COR-L47 (cell line): ENCODE measurements around the gene HAUS5.
"Not testable (repeated sequence)": the region's sequence is repeated elsewhere in the genome, so short reads cannot be mapped to it uniquely, and the experiment has no call there.

Experiments
- DNase-seq: peaks from one replicate; lab custom pipeline; 2025; lab: John Stamatoyannopoulos, UW

Gene HAUS5, protein sequence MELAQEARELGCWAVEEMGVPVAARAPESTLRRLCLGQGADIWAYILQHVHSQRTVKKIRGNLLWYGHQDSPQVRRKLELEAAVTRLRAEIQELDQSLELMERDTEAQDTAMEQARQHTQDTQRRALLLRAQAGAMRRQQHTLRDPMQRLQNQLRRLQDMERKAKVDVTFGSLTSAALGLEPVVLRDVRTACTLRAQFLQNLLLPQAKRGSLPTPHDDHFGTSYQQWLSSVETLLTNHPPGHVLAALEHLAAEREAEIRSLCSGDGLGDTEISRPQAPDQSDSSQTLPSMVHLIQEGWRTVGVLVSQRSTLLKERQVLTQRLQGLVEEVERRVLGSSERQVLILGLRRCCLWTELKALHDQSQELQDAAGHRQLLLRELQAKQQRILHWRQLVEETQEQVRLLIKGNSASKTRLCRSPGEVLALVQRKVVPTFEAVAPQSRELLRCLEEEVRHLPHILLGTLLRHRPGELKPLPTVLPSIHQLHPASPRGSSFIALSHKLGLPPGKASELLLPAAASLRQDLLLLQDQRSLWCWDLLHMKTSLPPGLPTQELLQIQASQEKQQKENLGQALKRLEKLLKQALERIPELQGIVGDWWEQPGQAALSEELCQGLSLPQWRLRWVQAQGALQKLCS

DNA sequence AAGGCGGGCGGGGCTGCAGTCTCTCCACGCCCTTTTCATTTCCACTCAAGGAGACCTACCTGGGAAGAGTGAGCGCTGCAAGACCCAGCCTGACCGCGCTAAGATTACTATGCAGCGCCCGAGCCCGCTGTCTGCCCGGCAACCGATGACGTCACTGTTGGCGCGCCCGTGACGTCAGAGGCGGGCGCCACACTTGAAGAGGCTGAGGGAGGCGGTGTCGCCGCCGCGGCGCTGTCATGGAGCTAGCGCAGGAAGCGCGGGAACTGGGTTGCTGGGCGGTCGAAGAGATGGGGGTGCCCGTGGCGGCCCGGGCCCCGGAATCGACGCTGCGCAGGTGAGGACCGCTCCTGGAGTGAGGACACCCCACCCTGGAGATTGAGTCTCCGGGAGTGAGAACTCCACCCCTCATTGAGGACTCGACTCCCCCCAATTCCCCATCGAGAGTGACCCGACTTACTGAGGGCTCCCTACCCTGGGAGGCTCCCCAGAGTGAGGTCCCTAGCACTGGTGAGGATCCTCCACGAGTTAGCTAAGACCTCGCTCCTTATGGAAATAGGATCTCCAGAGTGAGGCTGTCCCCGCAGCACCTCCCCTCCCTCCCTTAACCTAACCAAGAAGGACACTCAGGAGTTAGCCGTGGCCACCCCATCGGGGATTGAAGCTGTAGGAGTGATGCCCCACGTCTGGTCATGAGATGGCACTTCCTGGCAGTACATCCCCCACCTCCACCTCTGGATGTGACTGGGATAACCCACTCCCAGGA is at the start of gene HAUS5:
TSS of gene HAUS5 (plus strand) at position 177 of the 763 bp plus-strand sequence. CDS start at position 237, 60 bp downstream.
- DNase-seq, result peak; percentile 87

DNA sequence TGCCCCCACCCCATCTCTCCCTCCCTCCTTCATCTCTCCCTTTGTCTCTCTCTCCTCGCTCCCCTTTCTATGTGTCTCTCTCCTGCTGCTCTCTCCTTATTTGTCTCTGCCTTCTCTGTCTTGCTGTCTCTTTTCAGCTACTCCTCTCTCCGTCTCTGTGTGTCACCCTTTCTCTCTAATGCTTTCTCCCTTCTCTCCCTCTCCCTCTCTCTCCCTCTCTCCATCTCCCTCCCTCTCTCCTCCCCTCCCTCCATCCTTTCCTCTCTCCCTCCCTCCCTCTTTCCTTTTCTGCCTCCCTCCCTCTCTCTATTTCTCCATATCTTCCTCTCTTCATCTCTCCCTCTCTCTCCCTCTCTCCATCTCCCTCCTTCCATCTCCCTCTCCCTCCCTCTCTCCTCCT is 49.8 kb upstream of the HAUS5 start:
- no peak for DNase-seq

- DNase-seq, result no peak
Measured at GRCh38 chr19:35563207-35563829, 49.2 kb upstream of the HAUS5 start, which contains the start of gene ATP4A. ATP4A (minus strand) TSS chr19:35563658; CDS start chr19:35563629, 29 bp downstream.

GRCh38 chr19:35565016-35565856 is 47.3 kb upstream of the HAUS5 start:
- DNase-seq, result no peak

GRCh38 chr19:35566738-35567137 is 45.8 kb upstream of the HAUS5 start:
- no peak for DNase-seq

DNA sequence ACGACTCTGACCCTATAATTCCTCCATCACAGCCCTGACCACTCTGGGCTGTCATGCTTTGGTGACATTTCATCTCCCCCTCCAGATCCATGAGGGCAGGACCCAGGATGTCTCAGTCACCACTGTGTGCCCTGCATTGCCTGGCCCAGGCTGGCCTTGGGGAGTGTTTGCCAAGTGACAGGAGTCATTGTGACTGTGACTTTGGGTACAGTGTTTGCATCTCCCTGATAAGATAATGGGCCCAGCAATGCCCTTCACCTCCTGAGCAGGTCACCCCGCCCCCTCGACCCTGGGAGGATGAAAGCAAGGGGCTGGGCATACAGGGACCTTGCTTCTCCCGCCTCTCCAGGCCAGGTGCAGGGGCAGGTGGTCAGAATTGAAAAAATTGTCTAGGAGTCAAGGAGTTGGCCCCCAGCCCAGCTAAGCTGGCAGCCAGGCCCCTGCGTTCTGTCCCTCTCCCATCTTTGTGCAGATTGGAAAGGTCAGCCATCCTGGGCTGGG is 43.2 kb upstream of the HAUS5 start:
- DNase-seq, result no peak

DNA sequence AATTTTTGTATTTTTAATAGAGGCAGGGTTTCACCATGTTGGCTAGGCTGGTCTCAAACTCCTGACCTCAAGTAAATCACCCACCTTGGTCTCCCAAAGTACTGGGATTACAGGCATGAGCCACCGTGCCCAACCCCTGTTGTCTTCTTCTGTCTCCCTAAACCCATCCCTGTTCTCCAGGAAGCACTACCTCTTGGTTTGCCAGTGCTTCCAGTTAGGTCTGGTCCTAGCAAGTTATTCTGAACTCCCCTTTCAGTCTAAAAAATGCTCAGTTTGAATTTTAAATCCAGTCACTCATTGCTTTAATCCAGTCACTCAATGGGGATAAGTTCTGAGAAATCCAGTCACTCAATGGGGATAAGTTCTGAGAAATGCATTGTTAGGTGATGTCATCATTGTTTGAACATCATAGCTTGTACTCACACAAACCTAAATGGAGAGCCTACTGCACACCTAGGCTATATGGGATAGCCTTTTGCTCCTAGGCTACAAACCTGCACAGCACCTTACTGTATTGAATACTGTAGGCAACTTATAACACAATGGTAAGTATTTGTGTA is 41.0 kb upstream of the HAUS5 start:
- DNase-seq, result no peak

DNA sequence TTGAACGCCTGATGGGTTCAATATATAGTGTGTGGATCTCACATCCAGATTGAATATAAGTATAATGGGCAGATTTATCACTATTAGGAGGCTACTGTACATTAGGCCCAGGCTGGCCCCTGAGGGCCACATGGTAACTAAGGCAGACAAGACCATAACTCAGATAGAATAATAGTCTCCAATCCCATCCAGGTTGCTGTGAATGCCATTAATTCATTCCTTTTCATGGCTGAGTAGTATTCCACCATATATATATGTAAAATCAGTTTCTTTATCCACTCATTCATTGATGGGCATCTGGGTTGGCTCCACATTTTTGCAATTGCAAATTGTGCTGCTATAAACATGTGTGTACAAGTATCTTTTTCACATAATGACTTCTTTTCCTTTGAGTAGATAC is 34.6 kb upstream of the HAUS5 start:
- no peak for DNase-seq

DNA sequence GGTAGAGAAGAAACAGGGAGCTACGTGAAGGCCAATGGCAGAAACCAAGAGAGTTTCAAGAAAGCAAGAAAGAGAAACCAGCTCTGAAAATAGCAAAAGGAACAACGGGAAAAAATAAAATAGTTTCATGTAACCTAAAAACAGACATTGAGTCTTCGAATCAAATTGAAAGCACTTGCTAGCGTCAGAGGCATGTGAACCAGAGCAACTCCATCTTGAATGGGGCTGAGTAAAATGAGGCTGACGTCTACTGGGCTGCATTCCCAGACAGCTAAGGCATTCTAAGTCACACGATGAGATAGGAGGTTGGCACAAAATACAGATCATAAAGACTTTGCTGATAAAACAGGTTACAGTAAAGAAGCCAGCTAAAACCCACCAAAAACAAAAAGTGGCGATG is 33.8 kb upstream of the HAUS5 start:
- DNase-seq, result no peak

GRCh38 chr19:35582760-35583159 is 29.8 kb upstream of the HAUS5 start:
- DNase-seq, result no peak

- no peak for DNase-seq
Measured at GRCh38 chr19:35585848-35586247, 26.7 kb upstream of the HAUS5 start, which contains the start of gene PMIS2. PMIS2 (plus strand) TSS chr19:35586173; CDS start chr19:35586260, 87 bp downstream.

GRCh38 chr19:35587321-35587720 is 25.2 kb upstream of the HAUS5 start:
- DNase-seq, result no peak

DNA sequence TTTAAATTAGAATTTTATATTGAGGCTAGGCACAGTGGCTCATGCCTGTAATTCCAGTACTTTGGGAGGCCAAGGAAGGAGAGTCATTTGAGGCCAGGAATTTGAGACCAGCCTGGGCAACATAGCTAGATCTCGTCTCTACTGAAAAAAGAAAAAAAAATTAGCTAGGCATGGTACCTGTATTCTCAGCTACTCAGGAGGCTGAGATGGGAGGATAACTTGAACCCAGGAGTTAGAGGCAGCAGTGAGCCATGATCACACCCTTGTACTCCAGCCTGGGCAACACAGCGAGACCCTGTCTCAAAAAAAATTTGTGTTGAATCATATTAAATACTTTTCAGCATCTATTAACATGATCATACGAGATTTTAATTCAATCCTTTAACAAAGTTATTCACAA is 21.7 kb upstream of the HAUS5 start:
- DNase-seq, result no peak

- peak; percentile 13 for DNase-seq
Measured at GRCh38 chr19:35592226-35592625, 20.3 kb upstream of the HAUS5 start.

GRCh38 chr19:35595026-35595425 is 17.5 kb upstream of the HAUS5 start:
- DNase-seq, result not testable (repeated sequence)

DNA sequence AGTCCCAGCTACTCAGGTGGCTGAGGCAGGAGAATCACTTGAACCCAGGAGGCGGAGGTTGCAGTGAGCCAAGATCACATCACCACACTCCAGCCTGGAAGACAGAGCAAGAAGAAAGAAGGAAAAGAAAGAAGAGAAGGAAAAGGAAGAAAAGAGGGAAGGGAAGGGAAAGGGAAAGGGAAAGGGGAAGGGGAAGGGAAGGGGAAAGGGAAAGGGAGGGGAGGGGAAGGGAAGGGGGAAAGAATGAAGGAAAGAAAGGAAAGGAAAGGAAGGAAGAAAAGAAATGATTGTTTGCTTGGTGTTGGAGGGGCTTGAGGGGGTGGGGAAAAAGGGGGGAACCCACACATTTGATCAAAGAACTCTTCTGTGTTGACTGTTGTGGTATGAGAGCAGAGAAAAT is 16.6 kb upstream of the HAUS5 start:
- no peak for DNase-seq

DNA sequence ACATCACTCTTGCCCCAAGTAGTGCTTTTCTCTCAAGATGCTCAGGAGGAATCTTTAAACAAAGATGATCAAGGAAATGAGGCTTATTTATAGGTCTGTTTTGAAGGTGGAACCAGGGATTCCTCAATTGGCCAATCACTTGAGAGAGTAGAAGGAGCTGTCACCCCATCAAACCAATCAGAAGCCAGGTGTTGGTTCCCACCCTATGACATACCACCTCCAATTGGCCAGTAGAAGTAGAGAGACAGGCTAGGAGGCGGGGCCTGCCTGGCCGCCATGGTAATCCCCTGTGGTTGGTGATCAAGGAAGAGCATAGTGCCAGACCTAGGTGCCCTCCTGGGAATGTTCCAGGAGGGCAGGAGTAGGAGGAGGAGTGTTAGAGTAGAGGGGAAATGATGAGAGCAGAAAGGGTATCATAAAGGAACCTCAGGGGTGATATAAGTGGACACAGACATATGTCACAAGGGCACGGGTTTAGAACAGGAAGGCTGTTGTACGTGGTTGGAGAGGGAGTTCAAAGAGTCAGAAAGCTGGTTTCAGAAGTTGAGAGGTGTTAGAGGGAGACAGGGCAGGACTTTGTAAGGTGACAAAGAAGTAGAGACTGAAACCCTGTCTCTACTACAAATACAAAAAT is 16.1 kb upstream of the HAUS5 start:
- no peak for DNase-seq

DNA sequence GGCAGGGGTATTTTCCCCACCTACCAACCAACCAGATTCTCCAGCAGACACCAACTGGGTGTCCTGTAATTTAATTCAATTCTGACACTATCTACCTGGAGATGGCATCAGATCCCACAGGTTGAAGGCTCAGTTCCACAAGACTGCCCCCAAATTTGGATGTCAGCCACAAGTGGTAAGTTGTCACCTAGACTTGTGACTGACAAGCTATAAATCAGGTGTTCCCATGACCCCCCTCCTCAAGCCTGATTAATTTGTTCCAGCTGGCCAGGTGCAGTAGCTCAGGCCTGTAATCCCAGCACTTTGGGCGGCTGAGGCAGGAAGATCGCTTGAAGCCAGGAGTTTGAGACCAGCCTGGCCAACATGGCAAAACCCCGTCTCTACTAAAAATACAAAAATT is 10.6 kb upstream of the HAUS5 start:
- DNase-seq, result no peak

GRCh38 chr19:35604436-35604835 is 8.1 kb upstream of the HAUS5 start:
- not testable (repeated sequence) for DNase-seq

GRCh38 chr19:35607170-35607569 is 5.4 kb upstream of the HAUS5 start:
- not testable (repeated sequence) for DNase-seq
